Measurements from ENCODE around the gene REEP1. TPM values are rescaled to one million over a fixed set of nuclear protein-coding genes. Genes with fewer than 3 reads are reported as not detected.

The REEP1 gene
- total and polyA plus RNA-seq, 2 donors = 0.38 to 1.3 TPM

- H3K4me1 ChIP-seq (ENCODE audit: control insufficient read depth in 2 of 2, insufficient read depth in 2 of 2, low read length in 2 of 2) = no peaks in the 10 kb centered on the region
- no peaks in the 10 kb centered on the region for H3K36me3 ChIP-seq (ENCODE audit: control insufficient read depth in 2 of 2, insufficient read depth in 2 of 2, low read length in 1 of 2)
- no peak for DNase-seq (ENCODE audit: low read depth in 6 of 9, low spot score in 9 of 9)
- H3K9me3 ChIP-seq (ENCODE audit: control insufficient read depth in 2 of 2, insufficient read depth in 1 of 2, low read length in 1 of 2) = no peaks in the 10 kb centered on the region
- no peak overlapping the region for H3K27ac ChIP-seq (ENCODE audit: low read depth in 1 of 2, low read length in 1 of 2)
- 90% methylated on average over 5 of the region's 5 CpGs for WGBS
- no peak overlapping the region for H3K4me3 ChIP-seq (ENCODE audit: low read length in 2 of 2)
- peaks cover 0 to 27% of the 10 kb centered on the region in 2 donors for H3K27me3 ChIP-seq (ENCODE audit: control insufficient read depth in 2 of 2, insufficient read depth in 1 of 2, low read length in 1 of 2)
These were observed 53.9 kb downstream of the REEP1 start for GRCh38 chr2:86283411-86284030.

GRCh38 chr2:86281066-86281700 is 56.2 kb downstream of the REEP1 start:
- no peaks in the 10 kb centered on the region for H3K4me1 ChIP-seq (ENCODE audit: control insufficient read depth in 2 of 2, insufficient read depth in 2 of 2, low read length in 2 of 2)
- no peaks in the 10 kb centered on the region for H3K9me3 ChIP-seq (ENCODE audit: control insufficient read depth in 2 of 2, insufficient read depth in 1 of 2, low read length in 1 of 2)
- 96% methylated on average over 14 of the region's 14 CpGs for WGBS
- no peak for DNase-seq (ENCODE audit: low read depth in 6 of 9, low spot score in 9 of 9)
- no peaks in the 10 kb centered on the region for H3K36me3 ChIP-seq (ENCODE audit: control insufficient read depth in 2 of 2, insufficient read depth in 2 of 2, low read length in 1 of 2)
- no peak overlapping the region for H3K4me3 ChIP-seq (ENCODE audit: low read length in 2 of 2)
- peaks cover 0 to 22% of the 10 kb centered on the region in 2 donors for H3K27me3 ChIP-seq (ENCODE audit: control insufficient read depth in 2 of 2, insufficient read depth in 1 of 2, low read length in 1 of 2)
- H3K27ac ChIP-seq (ENCODE audit: low read depth in 1 of 2, low read length in 1 of 2) = no peak overlapping the region

GRCh38 chr2:86280191-86280667 is 57.2 kb downstream of the REEP1 start:
- no peak overlapping the region for H3K27ac ChIP-seq (ENCODE audit: low read depth in 1 of 2, low read length in 1 of 2)
- no peak for DNase-seq (ENCODE audit: low read depth in 6 of 9, low spot score in 9 of 9)
- WGBS = 90% methylated on average over 5 of the region's 5 CpGs

GRCh38 chr2:86275962-86276361 is 61.5 kb downstream of the REEP1 start:
- WGBS = over 99% methylated on average over 3 of the region's 3 CpGs
- Histone ChIP-seq H3K27ac (ENCODE audit: low read depth in 1 of 2, low read length in 1 of 2) (no peak overlapping the region), H3K9me3 (ENCODE audit: control insufficient read depth in 2 of 2, insufficient read depth in 1 of 2, low read length in 1 of 2) (peaks cover 1 to 4% of the 10 kb centered on the region in 2 donors), H3K4me3 (ENCODE audit: low read length in 2 of 2) (no peak overlapping the region), H3K27me3 (ENCODE audit: control insufficient read depth in 2 of 2, insufficient read depth in 1 of 2, low read length in 1 of 2) (peaks cover 0 to 7% of the 10 kb centered on the region in 2 donors), H3K36me3 (ENCODE audit: control insufficient read depth in 2 of 2, insufficient read depth in 2 of 2, low read length in 1 of 2) (no peaks in the 10 kb centered on the region), H3K4me1 (ENCODE audit: control insufficient read depth in 2 of 2, insufficient read depth in 2 of 2, low read length in 2 of 2) (no peaks in the 10 kb centered on the region)
- no peak for DNase-seq (ENCODE audit: low read depth in 6 of 9, low spot score in 9 of 9)

More at GRCh38 chr2:86280191-86280667, 57.2 kb downstream of the REEP1 start:
- H3K27me3 ChIP-seq (ENCODE audit: control insufficient read depth in 2 of 2, insufficient read depth in 1 of 2, low read length in 1 of 2) = peaks cover 0 to 16% of the 10 kb centered on the region in 2 donors
- H3K9me3 ChIP-seq (ENCODE audit: control insufficient read depth in 2 of 2, insufficient read depth in 1 of 2, low read length in 1 of 2) = no peaks in the 10 kb centered on the region
- no peaks in the 10 kb centered on the region for H3K36me3 ChIP-seq (ENCODE audit: control insufficient read depth in 2 of 2, insufficient read depth in 2 of 2, low read length in 1 of 2)
- no peaks in the 10 kb centered on the region for H3K4me1 ChIP-seq (ENCODE audit: control insufficient read depth in 2 of 2, insufficient read depth in 2 of 2, low read length in 2 of 2)
- no peak overlapping the region for H3K4me3 ChIP-seq (ENCODE audit: low read length in 2 of 2)

- no peak overlapping the region for H3K4me3 ChIP-seq (ENCODE audit: low read length in 2 of 2)
- peaks cover 0 to 7% of the 10 kb centered on the region in 2 donors for H3K27me3 ChIP-seq (ENCODE audit: control insufficient read depth in 2 of 2, insufficient read depth in 1 of 2, low read length in 1 of 2)
- 78% methylated on average over 4 of the region's 4 CpGs for WGBS
- no peak for DNase-seq (ENCODE audit: low read depth in 6 of 9, low spot score in 9 of 9)
- peaks cover 1 to 7% of the 10 kb centered on the region in 2 donors for H3K9me3 ChIP-seq (ENCODE audit: control insufficient read depth in 2 of 2, insufficient read depth in 1 of 2, low read length in 1 of 2)
- no peak overlapping the region for H3K27ac ChIP-seq (ENCODE audit: low read depth in 1 of 2, low read length in 1 of 2)
- H3K4me1 ChIP-seq (ENCODE audit: control insufficient read depth in 2 of 2, insufficient read depth in 2 of 2, low read length in 2 of 2) = no peaks in the 10 kb centered on the region
- no peaks in the 10 kb centered on the region for H3K36me3 ChIP-seq (ENCODE audit: control insufficient read depth in 2 of 2, insufficient read depth in 2 of 2, low read length in 1 of 2)
These were observed 62.0 kb downstream of the REEP1 start for GRCh38 chr2:86275384-86275799.

GRCh38 chr2:86274918-86275275 is 62.5 kb downstream of the REEP1 start:
- peaks cover 0 to 7% of the 10 kb centered on the region in 2 donors for H3K27me3 ChIP-seq (ENCODE audit: control insufficient read depth in 2 of 2, insufficient read depth in 1 of 2, low read length in 1 of 2)
- no peak for DNase-seq (ENCODE audit: low read depth in 6 of 9, low spot score in 9 of 9)
- H3K4me1 ChIP-seq (ENCODE audit: control insufficient read depth in 2 of 2, insufficient read depth in 2 of 2, low read length in 2 of 2) = no peaks in the 10 kb centered on the region
- whole genome bisulfite sequencing = 96% methylated on average over 3 of the region's 3 CpGs
- H3K9me3 ChIP-seq (ENCODE audit: control insufficient read depth in 2 of 2, insufficient read depth in 1 of 2, low read length in 1 of 2) = peaks cover 1 to 7% of the 10 kb centered on the region in 2 donors
- no peak overlapping the region for H3K27ac ChIP-seq (ENCODE audit: low read depth in 1 of 2, low read length in 1 of 2)
- no peaks in the 10 kb centered on the region for H3K36me3 ChIP-seq (ENCODE audit: control insufficient read depth in 2 of 2, insufficient read depth in 2 of 2, low read length in 1 of 2)
- no peak overlapping the region for H3K4me3 ChIP-seq (ENCODE audit: low read length in 2 of 2)

GRCh38 chr2:86274265-86274917 is 63.0 kb downstream of the REEP1 start:
- H3K4me3 ChIP-seq (ENCODE audit: low read length in 2 of 2) = no peak overlapping the region
- H3K27me3 ChIP-seq (ENCODE audit: control insufficient read depth in 2 of 2, insufficient read depth in 1 of 2, low read length in 1 of 2) = peaks cover 0 to 7% of the 10 kb centered on the region in 2 donors
- no peaks in the 10 kb centered on the region for H3K36me3 ChIP-seq (ENCODE audit: control insufficient read depth in 2 of 2, insufficient read depth in 2 of 2, low read length in 1 of 2)
- H3K9me3 ChIP-seq (ENCODE audit: control insufficient read depth in 2 of 2, insufficient read depth in 1 of 2, low read length in 1 of 2) = peaks cover 1 to 7% of the 10 kb centered on the region in 2 donors
- H3K4me1 ChIP-seq (ENCODE audit: control insufficient read depth in 2 of 2, insufficient read depth in 2 of 2, low read length in 2 of 2) = no peaks in the 10 kb centered on the region
- no peak overlapping the region for H3K27ac ChIP-seq (ENCODE audit: low read depth in 1 of 2, low read length in 1 of 2)
- 85% methylated on average over 5 of the region's 5 CpGs for WGBS
- no peak for DNase-seq (ENCODE audit: low read depth in 6 of 9, low spot score in 9 of 9)

GRCh38 chr2:86272111-86272510 is 65.3 kb downstream of the REEP1 start:
- no peaks in the 10 kb centered on the region for H3K36me3 ChIP-seq (ENCODE audit: control insufficient read depth in 2 of 2, insufficient read depth in 2 of 2, low read length in 1 of 2)
- H3K27ac ChIP-seq (ENCODE audit: low read depth in 1 of 2, low read length in 1 of 2) = no peak overlapping the region
- H3K4me1 ChIP-seq (ENCODE audit: control insufficient read depth in 2 of 2, insufficient read depth in 2 of 2, low read length in 2 of 2) = no peaks in the 10 kb centered on the region
- WGBS = 87% methylated on average over 2 of the region's 2 CpGs
- no peaks in the 10 kb centered on the region for H3K27me3 ChIP-seq (ENCODE audit: control insufficient read depth in 2 of 2, insufficient read depth in 1 of 2, low read length in 1 of 2)
- peaks cover 1 to 7% of the 10 kb centered on the region in 2 donors for H3K9me3 ChIP-seq (ENCODE audit: control insufficient read depth in 2 of 2, insufficient read depth in 1 of 2, low read length in 1 of 2)
- DNase-seq (ENCODE audit: low read depth in 6 of 9, low spot score in 9 of 9) = no peak
- no peak overlapping the region for H3K4me3 ChIP-seq (ENCODE audit: low read length in 2 of 2)

- Histone ChIP-seq H3K9me3 (ENCODE audit: control insufficient read depth in 2 of 2, insufficient read depth in 1 of 2, low read length in 1 of 2) (peaks cover 1 to 7% of the 10 kb centered on the region in 2 donors), H3K27ac (ENCODE audit: low read depth in 1 of 2, low read length in 1 of 2) (no peak overlapping the region), H3K27me3 (ENCODE audit: control insufficient read depth in 2 of 2, insufficient read depth in 1 of 2, low read length in 1 of 2) (no peaks in the 10 kb centered on the region), H3K4me3 (ENCODE audit: low read length in 2 of 2) (no peak overlapping the region), H3K4me1 (ENCODE audit: control insufficient read depth in 2 of 2, insufficient read depth in 2 of 2, low read length in 2 of 2) (no peaks in the 10 kb centered on the region), H3K36me3 (ENCODE audit: control insufficient read depth in 2 of 2, insufficient read depth in 2 of 2, low read length in 1 of 2) (no peaks in the 10 kb centered on the region)
- DNase-seq (ENCODE audit: low read depth in 6 of 9, low spot score in 9 of 9) = no peak
These were observed 66.2 kb downstream of the REEP1 start for GRCh38 chr2:86271248-86271647.
